ENCODE measurements around the gene ZDHHC23.

DNA sequence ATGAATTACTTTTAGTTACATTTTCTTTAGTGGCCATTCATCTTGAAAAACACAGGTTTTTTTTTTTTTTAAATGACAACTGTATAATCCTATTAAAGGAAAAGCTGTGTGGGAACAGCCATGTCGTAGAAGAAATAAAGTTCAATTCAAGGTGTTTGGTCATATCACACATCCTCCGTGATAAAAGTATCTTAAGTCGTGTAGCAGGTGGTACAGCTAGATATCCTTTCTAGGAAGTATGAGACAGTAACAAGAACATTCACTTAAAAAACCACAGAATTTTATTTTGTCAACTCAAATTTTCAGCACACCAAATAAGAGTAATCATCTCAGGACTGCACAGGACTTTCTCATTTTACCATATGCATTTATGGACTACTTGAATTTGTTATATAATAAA is 16.1 kb downstream of the ZDHHC23 start:
- TF ChIP-seq YY1 (IDR thresholded peaks at IDR 0.05; ENCODE audit: low read depth) = no peak
- no peak for TF ChIP-seq CREB1 (IDR thresholded peaks at IDR 0.05; ENCODE audit: low read depth)
- no peak for TF ChIP-seq MAX (IDR thresholded peaks at IDR 0.05)
- TF ChIP-seq RAD21 (IDR thresholded peaks at IDR 0.05; ENCODE audit: low read depth) = no peak
- no peak for TF ChIP-seq TAF1 (IDR thresholded peaks at IDR 0.05; ENCODE audit: low read depth)
- no peak for TF ChIP-seq CEBPB (IDR thresholded peaks at IDR 0.05)
- no peak for TF ChIP-seq TCF12 (IDR thresholded peaks at IDR 0.05; ENCODE audit: low read depth)
- TF ChIP-seq EGR1 (IDR thresholded peaks at IDR 0.05) = no peak
- TF ChIP-seq TEAD4 (IDR thresholded peaks at IDR 0.05) = no peak
- TF ChIP-seq EP300 (IDR thresholded peaks at IDR 0.05; ENCODE audit: borderline replicate concordance) = no peak
- TF ChIP-seq REST (IDR thresholded peaks at IDR 0.05; ENCODE audit: low read depth) = no peak
- no peak for TF ChIP-seq NFIC (IDR thresholded peaks at IDR 0.05)
- TF ChIP-seq, protein P1, sequence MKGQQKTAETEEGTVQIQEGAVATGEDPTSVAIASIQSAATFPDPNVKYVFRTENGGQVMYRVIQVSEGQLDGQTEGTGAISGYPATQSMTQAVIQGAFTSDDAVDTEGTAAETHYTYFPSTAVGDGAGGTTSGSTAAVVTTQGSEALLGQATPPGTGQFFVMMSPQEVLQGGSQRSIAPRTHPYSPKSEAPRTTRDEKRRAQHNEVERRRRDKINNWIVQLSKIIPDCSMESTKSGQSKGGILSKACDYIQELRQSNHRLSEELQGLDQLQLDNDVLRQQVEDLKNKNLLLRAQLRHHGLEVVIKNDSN (IDR thresholded peaks at IDR 0.05) = no peak
- no peak for TF ChIP-seq ZBTB7A (IDR thresholded peaks at IDR 0.05; ENCODE audit: low read depth)

Measured in Ishikawa (cell line).